Measurements from ENCODE around the gene VCX2.
"Not testable (repeated sequence)": the region's sequence is repeated elsewhere in the genome, so short reads cannot be mapped to it uniquely, and the experiment has no call there.

VCX2 gene

GRCh38 chrX:8126092-8126491 is 45.0 kb downstream of the VCX2 start:
- DNase-seq (ENCODE audit: low read depth), result no peak
- no peak overlapping the region for H3K4me3 ChIP-seq (ENCODE audit: control insufficient read depth, low read depth, low read length)
- TF ChIP-seq, protein P1, sequence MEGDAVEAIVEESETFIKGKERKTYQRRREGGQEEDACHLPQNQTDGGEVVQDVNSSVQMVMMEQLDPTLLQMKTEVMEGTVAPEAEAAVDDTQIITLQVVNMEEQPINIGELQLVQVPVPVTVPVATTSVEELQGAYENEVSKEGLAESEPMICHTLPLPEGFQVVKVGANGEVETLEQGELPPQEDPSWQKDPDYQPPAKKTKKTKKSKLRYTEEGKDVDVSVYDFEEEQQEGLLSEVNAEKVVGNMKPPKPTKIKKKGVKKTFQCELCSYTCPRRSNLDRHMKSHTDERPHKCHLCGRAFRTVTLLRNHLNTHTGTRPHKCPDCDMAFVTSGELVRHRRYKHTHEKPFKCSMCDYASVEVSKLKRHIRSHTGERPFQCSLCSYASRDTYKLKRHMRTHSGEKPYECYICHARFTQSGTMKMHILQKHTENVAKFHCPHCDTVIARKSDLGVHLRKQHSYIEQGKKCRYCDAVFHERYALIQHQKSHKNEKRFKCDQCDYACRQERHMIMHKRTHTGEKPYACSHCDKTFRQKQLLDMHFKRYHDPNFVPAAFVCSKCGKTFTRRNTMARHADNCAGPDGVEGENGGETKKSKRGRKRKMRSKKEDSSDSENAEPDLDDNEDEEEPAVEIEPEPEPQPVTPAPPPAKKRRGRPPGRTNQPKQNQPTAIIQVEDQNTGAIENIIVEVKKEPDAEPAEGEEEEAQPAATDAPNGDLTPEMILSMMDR (conservative IDR thresholded peaks at IDR 0.05; ENCODE audit: control insufficient read depth, insufficient read depth, low read depth, low read length), result no peak

GRCh38 chrX:8125566-8125965 is 45.5 kb downstream of the VCX2 start:
- no peak for DNase-seq (ENCODE audit: low read depth)
- TF ChIP-seq, protein P1 (conservative IDR thresholded peaks at IDR 0.05; ENCODE audit: control insufficient read depth, insufficient read depth, low read depth, low read length), result no peak

GRCh38 chrX:8122538-8122937 is 48.5 kb downstream of the VCX2 start:
- no peak for DNase-seq (ENCODE audit: low read depth)
- no peak overlapping the region for H3K4me3 ChIP-seq (ENCODE audit: control insufficient read depth, low read depth, low read length)
- TF ChIP-seq, protein P1 (conservative IDR thresholded peaks at IDR 0.05; ENCODE audit: control insufficient read depth, insufficient read depth, low read depth, low read length), result no peak

More at GRCh38 chrX:8125566-8125965, 45.5 kb downstream of the VCX2 start:
- no peak overlapping the region for H3K4me3 ChIP-seq (ENCODE audit: control insufficient read depth, low read depth, low read length)

DNA sequence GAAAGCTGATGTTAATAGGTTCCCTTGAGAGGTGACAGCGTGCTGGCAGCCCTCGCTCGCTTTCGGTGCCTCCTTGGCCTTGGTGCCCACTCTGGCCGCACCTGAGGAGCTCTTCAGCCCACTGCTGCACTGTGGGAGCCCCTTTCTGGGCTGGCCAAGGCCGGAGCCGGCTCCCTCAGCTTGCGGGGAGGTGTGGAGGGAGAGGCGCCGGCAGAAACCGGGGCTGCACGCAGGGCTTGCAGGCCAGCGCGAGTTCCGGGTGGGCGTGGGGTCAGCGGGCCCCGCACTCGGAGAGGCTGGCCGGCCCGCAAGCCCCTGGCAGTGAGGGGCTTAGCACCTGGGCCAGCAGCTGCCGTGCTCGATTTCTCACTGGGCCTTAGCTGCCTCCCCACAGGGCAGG is 49.7 kb downstream of the VCX2 start:
- not testable (repeated sequence) for DNase-seq (ENCODE audit: low read depth); H3K4me3 ChIP-seq (ENCODE audit: control insufficient read depth, low read depth, low read length)

Measured in fibroblast of mammary gland (primary cell).